GM23338 (cell line): ENCODE data around the gene FAXDC2. TPM values are rescaled to one million over a fixed set of nuclear protein-coding genes. Genes with fewer than 3 reads are reported as not detected.

Source experiments
- ATAC-seq: fragments of 200-7000 bp; cut with Tn5 transposase; 3 replicates; pipeline ENCODE4 v1.9.1; 2020
- DNase-seq: peaks from one replicate; pipeline ENCODE4 v3.0.0-alpha.2; 2015; ENCODE audit warnings: low spot score
- H2AFZ ChIP-seq: fragments of 200-600 bp; sonication (generic); 2 replicates; pipeline ENCODE4 v1.8.0; 2016; ENCODE audit warnings: antibody characterized with exemption, mild to moderate bottlenecking, moderate library complexity
- H3F3A ChIP-seq: fragments of 200-600 bp; sonication (generic); replicated peaks from 2 replicates; pipeline ENCODE4 v1.8.0; 2017; ENCODE audit warnings: antibody characterized with exemption, mixed run types, low read depth
- H3K27ac ChIP-seq: fragments of 200-600 bp; sonication (generic); 2 replicates; pipeline ENCODE4 v1.6.1; 2016; ENCODE audit warnings: low read depth
- H3K27me3 ChIP-seq: fragments of 200-600 bp; sonication (generic); 2 replicates; pipeline ENCODE4 v1.8.0; 2016; ENCODE audit warnings: mild to moderate bottlenecking, mixed run types, moderate library complexity; ENCODE audit not compliant: insufficient read depth
- H3K36me3 ChIP-seq: fragments of 200-600 bp; sonication (generic); 2 replicates; pipeline ENCODE4 v1.8.0; 2016; ENCODE audit warnings: mild to moderate bottlenecking; ENCODE audit not compliant: insufficient read depth
- H3K4me1 ChIP-seq: fragments of 200-600 bp; sonication (generic); 2 replicates; pipeline ENCODE4 v1.8.0; 2016; ENCODE audit warnings: mild to moderate bottlenecking, moderate library complexity; ENCODE audit not compliant: insufficient read depth
- H3K4me2 ChIP-seq: fragments of 200-600 bp; sonication (generic); 2 replicates; pipeline ENCODE4 v1.7.1; 2017; ENCODE audit warnings: mixed run types
- H3K4me3 ChIP-seq: fragments of 200-600 bp; sonication (generic); 2 replicates; pipeline ENCODE4 v1.6.1; 2016; ENCODE audit warnings: mixed run types
- H3K79me2 ChIP-seq: fragments of 200-600 bp; sonication (generic); replicated peaks from 2 replicates; pipeline ENCODE4 v1.8.0; 2017; ENCODE audit warnings: mild to moderate bottlenecking; ENCODE audit not compliant: insufficient read depth
- H3K9me2 ChIP-seq: fragments of 200-600 bp; sonication (generic); 2 replicates; pipeline ENCODE4 v1.8.0; 2017; ENCODE audit not compliant: insufficient read depth
- H4K20me1 ChIP-seq: fragments of 200-600 bp; sonication (generic); replicated peaks from 2 replicates; pipeline ENCODE4 v1.8.0; 2017; ENCODE audit warnings: mild to moderate bottlenecking; ENCODE audit not compliant: insufficient read depth
- H3K27ac Mint-ChIP-seq: 2 replicates; pipeline ENCODE4 v1.8.0; 2020; ENCODE audit warnings: inconsistent platforms, mild to moderate bottlenecking, moderate library complexity, mixed read lengths
- H3K27me3 Mint-ChIP-seq: 3 replicates; pipeline ENCODE4 v1.8.0; 2022; ENCODE audit warnings: low read depth, mild to moderate bottlenecking, moderate library complexity, mixed read lengths, inconsistent platforms; ENCODE audit not compliant: insufficient read depth, poor library complexity
- H3K36me3 Mint-ChIP-seq: 3 replicates; pipeline ENCODE4 v1.8.0; 2021; ENCODE audit warnings: low read depth, mild to moderate bottlenecking, inconsistent platforms, moderate library complexity, mixed read lengths
- H3K4me1 Mint-ChIP-seq: 3 replicates; pipeline ENCODE4 v1.8.0; 2020; ENCODE audit warnings: mild to moderate bottlenecking, inconsistent platforms, mixed read lengths
- H3K4me3 Mint-ChIP-seq: 3 replicates; pipeline ENCODE4 v1.8.0; 2021; ENCODE audit warnings: moderate library complexity, mild to moderate bottlenecking, inconsistent platforms, mixed read lengths
- H3K9me3 Mint-ChIP-seq: 3 replicates; pipeline ENCODE4 v1.8.0; 2020; ENCODE audit warnings: moderate library complexity, mild to moderate bottlenecking, inconsistent platforms, mixed read lengths
- CREB1 ChIP-seq: fragments of 250-450 bp; sonication (Bioruptor Pico); IDR thresholded peaks from 2 replicates; pipeline ENCODE4 v1.5.0; 2020; ENCODE audit warnings: low read depth, mild to moderate bottlenecking, moderate library complexity
- CTCF ChIP-seq, 2 experiments: fragments of 200-600 bp in 1 of 2; sonication (generic) in 1 of 2; conservative IDR thresholded peaks; 2 replicates each; pipeline versions ENCODE4 v1.5.1 to v1.6.1; 2016 to 2017; ENCODE audit warnings: antibody characterized with exemption in 2 of 2, low read depth in 2 of 2, mild to moderate bottlenecking in 2 of 2, moderate library complexity in 1 of 2
- EZH2 ChIP-seq: fragments of 200-600 bp; sonication (generic); IDR thresholded peaks from one replicate; pipeline ENCODE4 v1.8.0; 2017; ENCODE audit warnings: antibody characterized with exemption, mild to moderate bottlenecking, low read depth; ENCODE audit not compliant: unreplicated experiment
- EZH2phosphoT487 ChIP-seq: fragments of 200-600 bp; sonication (generic); IDR thresholded peaks from one replicate; pipeline ENCODE4 v1.8.1; 2018; ENCODE audit warnings: antibody characterized with exemption; ENCODE audit not compliant: unreplicated experiment
- NANOG ChIP-seq: IDR thresholded peaks from 2 replicates; pipeline ENCODE4 v1.6.1; 2016; ENCODE audit warnings: antibody characterized with exemption, borderline replicate concordance
- POLR2AphosphoS5 ChIP-seq: IDR thresholded peaks from 2 replicates; pipeline ENCODE4 v1.6.1; 2016; ENCODE audit warnings: antibody characterized with exemption, low read depth
- REST ChIP-seq: IDR thresholded peaks from one replicate; pipeline ENCODE4 v1.6.1; 2018; ENCODE audit warnings: antibody characterized with exemption; ENCODE audit not compliant: unreplicated experiment
- ZNF114 ChIP-seq: fragments of 250-450 bp; sonication (Bioruptor Pico); IDR thresholded peaks from 2 replicates; pipeline ENCODE4 v1.5.0; 2020; ENCODE audit warnings: mild to moderate bottlenecking, moderate library complexity
- ZNF331 ChIP-seq: fragments of 250-450 bp; sonication (Bioruptor Pico); IDR thresholded peaks from 2 replicates; pipeline ENCODE4 v1.5.0; 2020; ENCODE audit warnings: low read depth, mild to moderate bottlenecking, moderate library complexity
- ZNF462 ChIP-seq: fragments of 250-450 bp; sonication (Bioruptor Pico); IDR thresholded peaks from 2 replicates; pipeline ENCODE4 v1.5.0; 2020; ENCODE audit warnings: mild to moderate bottlenecking, moderate library complexity
- polyA plus RNA-seq: library from polyadenylated mRNA; unstranded; fragments of >200 nt; fragmentation: Nextera tagmentation; extraction: Ambion mirVana; gene quantifications from 2 replicates; pipeline ENCODE4 v1.2.1, GENCODE V29; 2016
- total RNA-seq: library from RNA; depleted of rRNA; stranded (reverse); fragments of >200 nt; shearing (Covaris generic); gene quantifications from 2 replicates; pipeline ENCODE4 v1.2.3, GENCODE V29; 2014

FAXDC2 gene
- total and polyA plus RNA-seq, 2 experiments from 2014 or later: 4.0 to 4.6 TPM

GRCh38 chr5:154858972-154859871 is 8.8 kb upstream of the FAXDC2 start:
- Histone ChIP-seq H2AFZ (peak overlapping the region; percentile 63), H3K36me3 (peaks cover 11% of the 10 kb centered on the region; the same call in 1 of the 2 replicates), H3K9me2 (no peaks in the 10 kb centered on the region), H3K27me3 (no peaks in the 10 kb centered on the region), H3K4me3 (peak overlapping the region; percentile 93), H3F3A (peaks cover 13% of the 10 kb centered on the region; the same call in 1 of the 2 replicates), H3K79me2 (peaks cover 55% of the 10 kb centered on the region), H4K20me1 (peaks cover 22% of the 10 kb centered on the region; the same call in 1 of the 2 replicates), H3K4me2 (peak overlapping the region; percentile 93), H3K27ac (peak overlapping the region; percentile 99), H3K4me1 (peaks cover 24% of the 10 kb centered on the region)
- TF ChIP-seq ZNF462: no peak
- no peak for TF ChIP-seq CREB1 (CRISPR knock-in tag)
- TF ChIP-seq EZH2: no peak
- no peak for TF ChIP-seq ZNF331 (CRISPR knock-in tag)
- TF ChIP-seq EZH2phosphoT487: no peak
- no peak for TF ChIP-seq NANOG
- TF ChIP-seq ZNF114 (CRISPR knock-in tag): no peak
- TF ChIP-seq POLR2AphosphoS5: no peak
- TF ChIP-seq REST: no peak
- no peak for TF ChIP-seq CTCF (conservative IDR thresholded peaks at IDR 0.05; ENCODE audit: low read depth in 2 of 2)
- no peak for DNase-seq
- Mint-ChIP-seq H3K9me3 (no peaks in the 10 kb centered on the region), H3K4me1 (peaks cover 26% of the 10 kb centered on the region), H3K27ac (peak overlapping the region; percentile 100), H3K36me3 (peaks cover 19% of the 10 kb centered on the region), H3K27me3 (peaks cover 16% of the 10 kb centered on the region), H3K4me3 (peak overlapping the region; percentile 91)
- ATAC-seq: no peak
